Myocyte (in vitro differentiated cells): ENCODE data around the gene QRSL1. TPM values are rescaled to one million over a fixed set of nuclear protein-coding genes. Genes with fewer than 3 reads are reported as not detected.
"Not testable (repeated sequence)": the region's sequence is repeated elsewhere in the genome, so short reads cannot be mapped to it uniquely, and the experiment has no call there.

ENCODE experiments used
- DNase-seq: peaks from one replicate; pipeline ENCODE4 v3.0.0-alpha.2; 2012; ENCODE audit warnings: low read depth
- polyA plus RNA-seq: library from polyadenylated mRNA; unstranded; fragments of >200 nt; gene quantifications from one replicate; pipeline ENCODE4 v1.2.1, GENCODE V29; 2012; ENCODE audit warnings: missing spikeins
- total RNA-seq: library from RNA; depleted of rRNA; stranded (reverse); fragments of >200 nt; gene quantifications from 2 replicates; pipeline ENCODE4 v1.2.3, GENCODE V29; 2014

The QRSL1 gene, protein sequence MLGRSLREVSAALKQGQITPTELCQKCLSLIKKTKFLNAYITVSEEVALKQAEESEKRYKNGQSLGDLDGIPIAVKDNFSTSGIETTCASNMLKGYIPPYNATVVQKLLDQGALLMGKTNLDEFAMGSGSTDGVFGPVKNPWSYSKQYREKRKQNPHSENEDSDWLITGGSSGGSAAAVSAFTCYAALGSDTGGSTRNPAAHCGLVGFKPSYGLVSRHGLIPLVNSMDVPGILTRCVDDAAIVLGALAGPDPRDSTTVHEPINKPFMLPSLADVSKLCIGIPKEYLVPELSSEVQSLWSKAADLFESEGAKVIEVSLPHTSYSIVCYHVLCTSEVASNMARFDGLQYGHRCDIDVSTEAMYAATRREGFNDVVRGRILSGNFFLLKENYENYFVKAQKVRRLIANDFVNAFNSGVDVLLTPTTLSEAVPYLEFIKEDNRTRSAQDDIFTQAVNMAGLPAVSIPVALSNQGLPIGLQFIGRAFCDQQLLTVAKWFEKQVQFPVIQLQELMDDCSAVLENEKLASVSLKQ
- total RNA-seq: 13.1 and 13.4 TPM in 2 replicates
- 6.0 TPM for polyA plus RNA-seq

DNA sequence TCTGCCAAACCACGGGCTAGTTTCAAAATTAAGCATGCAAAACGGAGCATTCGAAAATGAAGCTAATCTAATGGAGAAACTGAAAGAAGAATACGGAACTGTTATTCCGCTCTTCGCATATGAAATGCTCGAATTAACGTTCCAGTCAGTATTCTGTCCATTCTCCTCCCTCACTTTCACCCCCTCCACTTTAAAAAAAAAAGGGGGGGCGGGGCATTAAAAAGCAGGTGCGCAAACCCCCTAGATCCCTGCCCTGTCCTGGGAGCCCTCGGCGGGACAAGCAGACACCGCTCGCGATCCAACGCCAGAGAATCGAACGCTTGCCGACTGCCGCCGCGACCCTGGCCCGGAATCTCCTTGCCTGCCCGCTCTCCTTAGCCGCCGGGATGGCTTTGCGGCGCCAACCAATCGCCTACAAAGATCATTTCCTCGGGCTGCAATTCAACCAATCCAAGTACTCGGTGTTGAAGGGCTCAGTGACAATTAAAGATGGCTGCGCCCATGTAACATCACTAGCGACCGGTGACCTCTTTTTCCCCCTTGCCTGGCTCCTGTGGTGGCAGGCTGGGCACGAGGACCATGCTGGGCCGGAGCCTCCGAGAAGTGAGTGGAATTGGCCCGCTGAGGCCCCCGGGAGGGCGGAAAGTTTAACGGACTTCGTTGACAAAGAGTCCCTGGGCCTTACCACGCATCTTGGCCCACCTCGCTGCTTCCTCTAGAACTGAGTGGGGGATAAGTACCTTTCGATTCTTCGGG is at the start of gene QRSL1, which contains the start of gene RTN4IP1:
Gene QRSL1, plus strand, starts transcription at position 476 of the 756 bp plus-strand sequence. Its CDS starts 104 bp downstream, at position 580.
Gene RTN4IP1, minus strand, starts transcription at position 396 of the 756 bp plus-strand sequence. CDS start 477 bp downstream, outside the sequence.
- peak; percentile 96 for DNase-seq

DNA sequence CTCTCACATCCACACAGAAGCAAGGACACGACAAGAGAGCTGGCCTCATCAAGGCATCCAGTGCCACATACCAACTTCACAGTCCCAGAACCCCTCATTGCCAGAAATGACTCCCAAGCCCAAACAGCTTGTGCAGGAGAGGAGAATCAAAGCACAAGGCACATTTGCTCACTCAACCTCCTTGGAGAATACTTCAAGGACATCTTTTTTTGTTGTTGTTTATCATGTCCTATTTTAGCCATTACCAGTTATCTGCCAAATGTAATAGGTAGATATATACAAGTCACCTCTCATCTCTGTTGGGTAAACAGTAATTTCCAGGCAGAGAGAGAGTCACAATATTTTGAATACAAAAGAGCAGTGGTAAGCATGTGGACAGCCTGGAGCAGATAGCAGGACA is 47.9 kb upstream of the QRSL1 start:
- DNase-seq: peak; percentile 11

DNA sequence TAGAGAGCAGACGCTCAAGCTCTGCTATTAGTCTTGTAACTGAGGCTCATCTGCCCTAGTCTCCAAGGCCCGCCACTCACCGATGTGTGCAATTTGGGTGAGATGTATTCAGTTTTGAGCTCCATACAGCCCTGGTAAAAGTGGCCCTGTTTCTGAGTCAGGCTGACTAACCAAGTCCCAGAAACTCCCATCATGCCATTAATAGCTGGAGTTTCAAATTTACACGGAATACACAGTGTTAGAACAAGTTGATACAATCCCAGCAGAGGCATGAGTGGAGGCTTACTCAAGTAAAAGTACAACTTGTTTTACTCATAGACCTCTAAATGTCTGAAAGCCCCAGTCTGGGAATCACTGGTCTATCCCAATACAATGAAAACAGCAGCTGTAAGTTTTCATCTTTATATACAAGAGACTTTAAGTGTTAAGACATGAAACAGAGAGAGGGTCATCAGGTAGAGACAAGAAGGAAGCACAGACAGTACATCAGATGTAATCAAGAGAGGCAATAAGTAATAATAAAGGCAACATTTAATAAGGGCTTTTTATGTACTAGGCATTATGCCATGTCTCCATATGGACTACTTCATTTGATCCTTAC is 42.5 kb upstream of the QRSL1 start:
- DNase-seq: no peak

DNA sequence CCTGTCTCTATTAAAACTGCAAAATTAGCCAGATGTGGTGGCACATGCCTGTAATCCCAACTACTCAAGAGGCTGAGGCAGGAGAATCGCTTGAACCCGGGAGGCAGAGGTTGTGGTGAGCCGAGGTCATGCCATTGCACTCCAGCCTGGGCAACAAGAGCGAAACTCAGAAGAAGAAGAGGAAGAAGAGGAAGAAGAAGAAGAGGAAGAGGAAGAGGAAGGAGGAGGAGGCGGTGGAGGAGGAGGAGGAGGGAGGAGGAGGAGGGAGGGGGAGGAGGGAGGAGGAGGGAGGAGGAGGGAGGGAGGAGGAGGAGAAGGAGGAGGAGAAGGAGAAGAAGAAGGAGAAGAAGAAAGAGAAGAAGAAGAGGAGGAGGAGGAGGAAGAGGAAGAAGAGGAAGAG is 40.4 kb upstream of the QRSL1 start:
- not testable (repeated sequence) for DNase-seq

DNA sequence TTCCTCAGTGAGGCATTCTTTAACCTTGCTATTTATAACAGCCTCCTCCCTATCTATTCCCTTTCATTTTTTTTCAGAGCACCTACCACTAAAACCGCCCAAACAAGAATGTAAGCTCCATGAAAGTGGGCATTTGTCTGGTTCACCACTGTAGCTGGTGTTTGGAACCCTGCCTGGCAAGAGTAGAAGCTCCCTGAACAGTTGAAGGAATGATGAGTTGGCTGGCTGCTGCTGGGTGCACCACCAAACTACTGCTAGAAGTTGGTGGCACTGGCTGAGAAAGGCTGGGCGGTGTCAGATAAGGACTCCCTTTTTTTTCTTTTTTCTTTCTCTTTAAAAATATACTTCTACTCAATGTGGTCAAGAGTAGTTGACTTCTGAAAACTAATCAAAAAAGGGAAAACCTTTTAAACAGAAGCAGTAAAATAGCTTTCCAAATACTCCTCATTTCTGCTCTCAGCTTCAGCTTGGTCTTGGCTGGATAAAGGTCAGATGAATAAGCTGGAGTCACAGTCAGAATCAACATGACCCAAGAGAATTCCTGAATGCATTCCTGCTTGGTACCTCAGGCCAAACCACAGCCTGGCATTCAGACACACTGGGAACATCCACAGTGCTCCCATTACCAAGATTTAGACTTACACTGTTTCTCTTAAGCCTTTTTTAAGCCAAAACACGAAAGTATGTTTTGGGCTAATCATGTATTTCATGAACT is 38.1 kb upstream of the QRSL1 start:
- peak; percentile 92 for DNase-seq

DNA sequence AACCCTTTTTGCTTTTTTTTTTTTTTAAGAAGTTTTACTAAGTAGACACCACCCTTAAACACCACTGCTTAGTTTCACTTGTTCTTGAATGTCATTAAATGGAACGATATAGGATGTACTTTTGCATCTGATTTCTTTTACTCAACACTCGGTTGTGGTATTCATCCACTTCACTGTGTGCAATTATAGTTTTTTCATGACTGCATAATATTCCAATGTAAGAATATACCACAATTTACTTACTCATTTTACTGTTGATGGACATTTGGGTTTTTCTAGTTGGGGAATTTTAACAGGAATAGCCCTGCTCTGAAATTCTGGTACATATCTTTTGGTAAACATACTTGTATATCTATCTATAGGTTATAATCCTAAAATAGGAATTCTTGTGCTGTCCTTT is 29.9 kb upstream of the QRSL1 start:
- DNase-seq: no peak

DNA sequence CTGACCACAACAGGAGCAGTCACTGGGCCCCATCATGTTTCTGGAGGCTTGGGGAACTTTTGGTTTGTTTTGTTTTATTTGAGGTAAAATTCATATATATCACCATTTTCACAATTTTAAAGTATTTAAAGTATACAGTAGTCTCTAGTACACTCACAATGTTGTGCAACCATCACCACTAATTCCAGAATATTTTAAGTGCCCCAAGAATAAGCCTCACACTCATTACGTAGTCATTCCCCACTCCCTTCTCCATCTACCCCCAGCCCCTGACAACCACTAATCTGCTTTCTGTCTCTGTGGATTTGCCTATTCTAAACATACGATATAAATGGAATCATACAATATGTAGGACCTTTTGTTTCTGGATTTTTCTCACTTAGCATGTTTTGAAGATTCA is 29.0 kb upstream of the QRSL1 start:
- no peak for DNase-seq

DNA sequence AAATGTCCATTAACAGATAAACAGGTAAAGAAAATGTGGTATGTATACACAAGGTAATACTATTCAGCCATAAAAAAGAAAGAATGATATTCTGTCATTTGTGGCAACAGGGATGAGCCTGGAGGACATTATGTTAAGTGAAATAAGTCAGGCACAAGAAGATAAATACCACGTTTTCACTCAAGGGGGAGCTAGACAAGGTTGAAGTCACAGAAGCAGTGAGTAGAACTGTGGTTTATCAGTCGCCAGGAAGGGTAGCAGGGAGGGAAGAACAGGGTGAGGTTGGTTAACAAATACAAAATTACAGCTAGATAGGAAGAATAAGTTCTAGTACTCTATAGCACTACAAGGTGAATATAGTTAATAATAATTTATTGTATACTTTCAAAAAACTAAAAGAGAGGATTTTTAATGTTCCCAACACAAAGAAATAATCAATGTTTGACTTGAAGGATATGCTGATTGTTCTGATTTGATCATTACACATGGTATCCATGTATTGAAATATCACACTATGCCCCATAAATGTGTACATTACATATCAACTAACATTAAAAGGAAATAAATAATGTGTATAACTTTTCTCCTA is 21.2 kb upstream of the QRSL1 start:
- DNase-seq: peak; percentile 78

DNA sequence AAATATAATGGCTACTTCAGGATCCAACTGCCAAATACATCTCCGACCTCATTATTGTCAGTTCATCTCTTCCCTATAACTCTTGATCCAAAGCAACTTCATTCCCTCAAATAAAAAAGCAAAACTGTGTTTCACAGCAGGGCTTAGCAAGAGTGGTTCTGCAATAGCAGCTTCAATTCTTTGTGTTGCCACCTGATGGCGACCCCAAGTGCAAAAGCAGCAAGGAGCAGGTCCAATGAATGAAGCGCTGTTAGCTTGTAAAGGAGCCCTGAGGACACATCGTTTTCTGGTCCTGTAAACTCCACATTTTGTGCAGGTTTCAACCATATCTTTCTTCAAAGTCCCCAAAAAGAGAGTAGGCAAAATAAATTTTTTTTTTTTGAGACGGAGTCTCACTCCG is 19.7 kb upstream of the QRSL1 start:
- peak; percentile 46 for DNase-seq

DNA sequence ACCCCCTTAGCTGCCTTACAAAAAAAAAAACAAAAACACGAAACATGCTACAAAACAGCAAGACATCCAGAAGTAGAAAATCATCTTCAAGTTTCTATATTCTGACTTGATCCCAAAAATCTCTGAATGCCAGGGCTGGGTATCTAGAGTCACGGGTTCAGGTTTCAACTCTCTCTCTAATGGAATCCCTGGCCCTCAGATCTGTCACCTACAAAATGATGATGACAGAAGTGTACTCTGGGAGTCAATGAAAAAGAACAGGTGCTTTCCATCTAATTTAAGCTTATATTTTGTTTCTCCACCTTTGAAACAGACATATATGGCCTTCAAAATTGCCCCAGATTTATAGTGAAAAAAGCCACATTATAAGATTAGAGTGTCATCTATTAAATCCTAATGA is 18.3 kb upstream of the QRSL1 start:
- no peak for DNase-seq

DNA sequence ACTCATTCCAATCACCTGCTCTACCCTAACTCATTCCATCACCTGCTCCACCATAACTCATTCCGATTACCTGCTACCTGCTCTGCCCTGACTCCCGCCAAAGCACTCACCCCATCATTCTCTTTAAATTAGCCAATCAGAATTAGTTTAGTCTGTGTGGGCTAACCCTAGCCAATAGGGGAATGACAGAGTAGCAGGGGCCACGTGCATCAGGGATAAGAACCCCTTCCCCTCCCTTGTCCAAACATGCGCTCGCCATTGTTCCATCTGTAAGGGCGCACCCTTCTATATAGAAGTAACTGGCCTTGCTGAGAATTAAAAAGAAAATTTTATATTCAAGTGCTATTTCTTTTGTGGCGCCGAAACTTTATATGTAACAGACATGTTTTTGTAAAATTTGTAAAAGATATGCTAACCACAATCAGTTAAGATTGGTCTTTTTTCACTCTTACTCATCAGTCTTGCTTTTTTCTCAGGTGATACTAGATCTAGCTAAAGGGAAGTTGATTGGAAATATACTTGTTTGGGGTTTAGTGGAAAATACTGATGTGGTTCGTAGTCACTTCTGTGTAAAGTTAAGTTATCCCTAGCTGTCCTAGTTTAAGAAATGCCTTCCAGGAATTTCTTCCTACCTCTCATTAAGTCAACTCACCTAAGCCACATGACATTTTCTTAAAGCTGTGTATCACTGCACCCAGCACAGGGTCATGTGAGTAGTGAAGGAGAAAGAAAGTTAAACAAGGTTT is 16.5 kb upstream of the QRSL1 start:
- no peak for DNase-seq

DNA sequence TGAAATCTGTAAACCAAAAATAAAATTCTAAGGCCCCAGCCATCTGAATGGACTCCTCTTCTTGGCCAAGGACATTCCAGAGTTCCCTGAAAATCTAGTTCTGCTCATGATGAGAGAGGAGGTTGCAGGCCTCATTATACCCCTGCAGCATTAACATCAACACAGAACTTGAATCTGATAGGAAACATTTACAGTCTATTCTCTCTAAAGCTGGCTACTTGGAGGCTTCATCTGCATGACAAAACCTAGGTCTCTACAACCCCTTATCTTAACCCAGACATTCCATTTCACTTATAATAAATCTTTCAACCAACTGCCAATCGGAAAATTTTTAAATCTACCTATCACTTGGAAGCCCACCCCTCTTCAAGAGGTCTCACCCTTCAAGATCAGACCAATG is 15.8 kb upstream of the QRSL1 start:
- no peak for DNase-seq

DNA sequence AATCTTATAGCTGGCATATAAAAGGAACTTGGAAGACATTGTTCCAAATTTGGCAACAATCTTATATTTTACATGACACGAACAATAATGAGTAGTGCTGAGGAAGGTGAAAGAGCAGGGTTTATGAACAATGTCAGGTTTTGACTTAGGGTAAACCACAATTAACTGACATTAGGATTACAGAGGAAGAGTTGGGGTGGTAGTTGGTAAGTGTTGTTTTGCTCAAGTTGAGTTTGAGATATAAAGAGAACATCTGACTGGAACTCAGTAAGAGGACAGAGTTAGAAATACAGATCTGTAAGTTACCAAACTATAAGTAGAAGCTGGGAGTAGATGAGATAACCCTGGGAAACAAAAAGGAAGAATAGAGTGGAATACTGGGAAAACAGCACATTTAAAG is 15.2 kb upstream of the QRSL1 start:
- DNase-seq: no peak

DNA sequence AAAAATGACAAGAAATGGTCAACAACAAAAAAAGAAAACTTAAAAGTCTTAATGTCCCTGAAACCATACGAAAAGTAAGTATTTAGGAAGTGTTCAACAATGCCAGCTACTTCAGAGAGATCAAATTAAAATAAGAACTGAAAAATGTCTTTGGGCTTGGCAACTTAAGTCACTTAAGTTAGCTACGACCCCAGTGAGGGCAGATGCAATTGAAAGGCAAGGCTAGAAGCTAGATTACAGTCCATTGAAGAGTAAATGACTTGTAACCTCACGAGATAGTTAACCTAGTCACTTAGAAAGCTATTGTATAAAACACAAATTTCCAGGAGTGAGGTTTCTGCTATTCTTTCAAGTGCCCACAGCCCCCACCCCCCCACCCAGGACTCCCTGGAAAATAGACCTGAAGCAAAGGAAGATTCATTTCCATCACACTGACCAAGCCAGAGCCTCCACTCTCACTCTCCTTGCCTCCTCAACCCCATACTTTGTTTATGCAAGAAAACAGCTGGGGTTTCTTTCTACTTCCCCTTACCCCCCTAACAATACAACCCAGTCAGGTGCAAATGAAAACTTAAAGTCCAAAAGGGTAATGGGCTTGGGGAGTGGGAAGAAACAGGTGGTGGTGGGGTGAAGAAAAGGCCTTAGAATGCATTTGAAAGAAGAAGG is 14.7 kb upstream of the QRSL1 start:
- DNase-seq: no peak

DNA sequence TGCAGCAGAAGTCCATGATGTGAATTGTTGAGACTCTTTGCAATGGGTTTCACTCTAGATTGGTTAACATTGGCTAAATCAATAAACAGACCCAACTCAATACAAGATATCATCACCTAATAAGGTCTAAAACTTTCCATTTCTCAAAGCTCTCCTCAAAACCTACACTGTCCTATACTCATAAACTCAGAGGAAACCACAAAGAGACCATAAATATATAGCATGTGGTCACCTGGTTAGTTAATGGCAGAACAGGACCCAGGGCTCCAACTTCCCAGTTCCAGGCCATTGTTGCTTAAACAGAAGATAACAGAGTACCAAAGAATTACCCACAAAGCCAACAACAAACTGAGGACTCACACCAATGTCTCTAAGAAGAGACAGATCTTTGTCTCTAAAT is 12.1 kb upstream of the QRSL1 start:
- DNase-seq: no peak

DNA sequence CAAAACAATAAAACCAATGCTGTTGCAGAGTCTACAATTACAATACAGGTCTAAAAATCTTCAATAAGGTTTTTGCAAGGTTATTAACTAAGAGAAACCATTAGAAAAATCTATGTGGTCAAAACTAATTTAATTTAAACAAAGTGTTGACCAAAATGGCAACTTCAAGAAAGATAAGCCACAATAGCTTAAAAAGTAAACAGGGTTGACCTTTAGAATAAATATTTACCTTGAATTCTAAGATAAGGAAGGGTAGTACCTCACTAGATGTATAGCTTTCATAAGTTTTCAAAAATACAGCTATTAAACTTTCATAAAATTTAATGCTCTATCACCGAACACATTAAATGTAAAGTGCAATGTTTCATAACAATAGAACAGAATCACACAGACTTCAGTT is 11.5 kb upstream of the QRSL1 start:
- no peak for DNase-seq

DNA sequence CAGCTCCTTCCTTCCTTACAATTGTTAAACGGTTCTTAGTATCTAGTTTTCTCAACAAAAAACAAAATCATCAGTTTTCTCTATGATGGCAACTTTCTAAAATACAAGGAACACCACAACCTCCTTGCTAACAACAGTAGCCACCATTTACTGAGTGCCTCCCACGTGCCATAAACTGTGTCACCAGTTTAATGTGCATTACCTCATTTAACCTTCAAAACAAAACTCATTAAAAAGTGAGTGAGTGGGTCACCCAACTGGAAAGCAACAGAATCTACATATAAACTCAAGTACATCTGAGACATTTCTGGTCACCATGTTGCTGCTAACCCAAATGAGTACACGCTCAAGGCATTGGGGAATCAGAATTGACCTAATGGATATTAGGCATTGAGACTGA is 11.1 kb upstream of the QRSL1 start:
- no peak for DNase-seq

DNA sequence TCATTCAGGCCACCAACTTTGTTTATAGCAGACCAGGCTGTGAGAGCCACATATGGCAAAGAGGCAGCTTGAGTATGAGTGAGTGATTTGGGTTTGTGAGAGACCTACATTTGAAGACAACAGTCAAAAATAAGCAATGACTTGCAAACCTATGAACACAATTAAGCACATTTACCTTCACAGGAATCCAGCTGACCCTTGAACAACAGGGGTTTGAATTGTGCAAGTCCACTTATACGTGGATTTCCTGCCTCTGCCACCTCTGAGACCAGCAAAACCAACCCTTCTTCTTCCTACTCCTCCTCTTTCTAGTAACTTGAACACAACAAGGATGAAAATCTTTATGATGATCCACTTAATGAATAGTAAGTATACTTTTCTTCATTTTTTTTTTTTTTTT is 10.2 kb upstream of the QRSL1 start:
- DNase-seq: no peak

DNA sequence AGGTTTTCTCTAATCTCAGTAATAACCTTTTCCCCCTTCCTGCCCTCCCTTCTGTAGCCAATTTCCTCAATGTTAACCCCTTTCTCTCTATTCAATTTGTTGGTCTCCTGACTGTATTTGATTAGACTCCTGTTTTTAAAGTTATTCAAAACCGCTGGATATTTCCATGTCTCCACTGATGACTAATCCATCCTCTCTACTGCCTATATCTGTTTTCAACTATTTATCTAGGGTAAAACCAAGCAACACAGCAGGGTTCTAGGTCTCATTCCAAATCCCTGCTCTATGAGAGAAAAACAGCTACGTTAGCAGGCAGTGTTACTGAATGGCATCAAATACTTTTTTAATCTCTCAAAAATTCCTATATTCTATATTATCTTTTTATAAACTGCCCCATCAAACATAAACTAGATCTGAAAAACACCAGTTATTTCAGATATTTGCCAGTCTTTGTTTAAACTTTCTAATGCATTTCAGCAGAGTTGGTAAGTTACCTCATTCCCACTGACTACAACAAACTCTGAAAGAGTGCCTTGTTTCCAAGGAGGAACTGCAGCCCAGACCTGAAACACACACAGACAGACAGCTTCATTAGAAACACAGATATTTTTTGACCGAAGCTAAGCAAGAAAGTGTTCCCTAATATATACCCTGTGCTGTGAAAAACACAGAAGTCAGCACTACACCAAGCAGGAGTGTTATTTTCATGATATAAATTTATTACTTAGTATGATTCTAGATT is 8.3 kb upstream of the QRSL1 start:
- DNase-seq: peak; percentile 11
